Measurements from ENCODE around the gene GET4. TPM values are rescaled to one million over a fixed set of nuclear protein-coding genes. Genes with fewer than 3 reads are reported as not detected.

The GET4 gene
- total and polyA plus RNA-seq, 2 of the 8 experiments (the other 6 are each of a cell fraction or from before 2014, with no cell fraction given) = 56.7 to 74.1 TPM

- no peak overlapping the region for H2BK15ac ChIP-seq (ENCODE audit: low read length)
- FAIRE-seq = no peak
Observed at GRCh38 chr7:917255-918117, 41.1 kb downstream of the GET4 start.

More at GRCh38 chr7:917255-918117, 41.1 kb downstream of the GET4 start:
- ChIA-PET POLR2A (ENCODE audit: partially characterized antibody) (no interaction called here), CTCF (ENCODE audit: partially characterized antibody) (interaction anchor here (1.7 kb wide), 1 partner anchor 40 kb away, joined by 5 read pairs; no protein-coding TSS in a partner anchor)
- H2BK5ac ChIP-seq (ENCODE audit: low read depth, low read length) = no peak overlapping the region
- 91% methylated on average over 25 of the region's 33 CpGs; no CpG with 5 or more reads in 1 of the 2 experiments for WGBS, 2 experiments (ENCODE audit: extremely low coverage in 1 of 2, insufficient coverage in 1 of 2, insufficient read length in 1 of 2, insufficient replicate concordance in 2 of 2, low coverage in 1 of 2, low lambda C conversion rate in 2 of 2, missing lambda C conversion rate in 1 of 2)
- H3K27me3 ChIP-seq (replicated peaks in 1 of 4; ENCODE audit: control insufficient read depth in 3 of 4, extremely low read depth in 1 of 4, insufficient read depth in 3 of 4, low read length in 3 of 4) = no peaks in the 10 kb centered on the region
- H2AK5ac ChIP-seq (ENCODE audit: low read depth, low read length) = no peak overlapping the region
- no peaks in the 10 kb centered on the region for H3K79me2 ChIP-seq (ENCODE audit: control insufficient read depth in 1 of 2, insufficient read depth in 2 of 2, low read length in 2 of 2)
- no peak overlapping the region for H3K27ac ChIP-seq (ENCODE audit: low read depth, low read length)
- H3K4ac ChIP-seq (replicated peaks; ENCODE audit: insufficient read length, low read depth, low read length) = no peak overlapping the region
- H2BK12ac ChIP-seq (ENCODE audit: low read depth, low read length) = no peak overlapping the region
- H4K5ac ChIP-seq (ENCODE audit: insufficient read length, low read depth, low read length) = no peak overlapping the region
- no peak for DNase-seq (ENCODE audit: low read depth in 1 of 2, low spot score in 2 of 2)
- H2AFZ ChIP-seq (ENCODE audit: low read length) = no peak overlapping the region
- no peaks in the 10 kb centered on the region for H3K79me1 ChIP-seq (ENCODE audit: low read depth, low read length)
- H3K18ac ChIP-seq (ENCODE audit: extremely low read depth, low read length) = no peak overlapping the region
- no peak overlapping the region for H3K9ac ChIP-seq (replicated peaks in 1 of 4; ENCODE audit: extremely low read depth in 1 of 4, low read depth in 3 of 4, low read length in 3 of 4)
- no peak overlapping the region for H3K23ac ChIP-seq (ENCODE audit: insufficient read length)
- no peaks in the 10 kb centered on the region for H3K23me2 ChIP-seq (ENCODE audit: low read depth, low read length)
- H3K4me3 ChIP-seq (ENCODE audit: extremely low read depth in 1 of 4, insufficient read depth in 2 of 4, low read depth in 3 of 4, low read length in 4 of 4) = no peak overlapping the region
- H3K36me3 ChIP-seq (ENCODE audit: control insufficient read depth in 2 of 4, insufficient read depth in 4 of 4, low read length in 3 of 4) = no peaks in the 10 kb centered on the region
- H3K9me3 ChIP-seq (ENCODE audit: insufficient read depth in 2 of 2, low read depth in 1 of 2, low read length in 1 of 2) = no peaks in the 10 kb centered on the region
- H3K14ac ChIP-seq (ENCODE audit: insufficient read length) = no peak overlapping the region
- H2BK20ac ChIP-seq (ENCODE audit: low read length) = no peak overlapping the region
- H4K8ac ChIP-seq (ENCODE audit: extremely low read depth, insufficient read depth, low read length) = no peak overlapping the region
- no peak overlapping the region for H4K91ac ChIP-seq (replicated peaks; ENCODE audit: insufficient read length, low read length)
- H2BK120ac ChIP-seq (replicated peaks; ENCODE audit: low read depth, low read length) = no peak overlapping the region
- H4K20me1 ChIP-seq (replicated peaks in 1 of 2; ENCODE audit: control insufficient read depth in 1 of 2, insufficient read depth in 2 of 2, low read length in 2 of 2) = no peaks in the 10 kb centered on the region
- no peaks in the 10 kb centered on the region; a peak in 1 of 7 replicates for H3K4me1 ChIP-seq (replicated peaks in 1 of 4; ENCODE audit: control insufficient read depth in 3 of 4, insufficient read depth in 4 of 4, low read length in 3 of 4)
- H3K56ac ChIP-seq (replicated peaks; ENCODE audit: insufficient read length, low read depth, low read length) = no peak overlapping the region
- H3K4me2 ChIP-seq (ENCODE audit: insufficient read depth in 1 of 2, low read depth in 2 of 2, low read length in 2 of 2) = no peak overlapping the region

All from H1 (cell line).